Measurements from ENCODE around the gene KLHDC10. TPM values are rescaled to one million over a fixed set of nuclear protein-coding genes. Genes with fewer than 3 reads are reported as not detected.

Gene KLHDC10
- total RNA-seq, 1 donor: 43.6 TPM

DNA sequence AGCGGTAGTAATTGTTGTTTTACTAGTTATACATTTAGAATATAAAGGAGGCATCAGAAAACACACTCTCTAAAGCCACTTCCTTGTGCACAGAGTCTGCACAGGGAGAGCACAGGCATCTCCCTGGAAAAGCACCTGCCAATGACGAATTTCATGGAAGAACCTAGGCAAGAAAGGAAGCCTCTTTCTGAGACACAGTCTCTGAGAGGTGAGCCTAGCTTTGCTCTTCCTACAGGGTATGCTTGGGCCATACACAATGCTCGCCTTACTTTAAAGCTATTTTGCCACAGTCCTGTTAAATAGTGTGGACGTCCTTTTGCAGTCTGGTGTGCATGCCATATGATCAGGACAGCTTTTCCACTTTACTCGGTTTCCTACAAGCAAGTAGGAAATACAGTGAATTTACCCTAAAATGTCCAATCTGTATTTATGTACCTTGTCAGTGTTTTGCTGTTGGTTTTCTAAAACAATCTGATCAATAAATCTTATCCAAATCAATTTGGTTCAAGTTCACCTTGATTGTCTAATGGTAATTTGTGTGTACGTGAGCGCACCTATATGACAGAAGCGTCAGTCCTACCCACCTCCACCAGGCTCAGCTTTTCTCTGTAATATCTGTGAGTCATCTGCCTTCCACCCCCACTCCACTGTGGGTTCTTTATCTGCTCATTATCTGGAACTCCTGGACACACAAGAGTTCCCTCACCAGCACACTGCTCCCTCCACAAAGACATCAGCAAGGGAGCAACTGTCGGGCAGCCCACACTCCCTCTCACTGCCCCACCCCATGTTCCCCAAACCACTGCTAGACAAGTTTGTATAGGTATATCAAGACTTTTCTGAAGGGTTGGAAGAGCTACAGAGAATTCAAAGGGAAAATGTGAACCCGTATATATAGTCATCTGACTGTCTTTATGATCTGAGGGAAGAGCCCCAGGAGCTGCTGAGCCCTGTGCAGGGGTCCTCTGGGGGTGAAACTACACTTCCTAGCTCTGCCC is 65.2 kb downstream of the KLHDC10 start:
- TF ChIP-seq, protein P1, sequence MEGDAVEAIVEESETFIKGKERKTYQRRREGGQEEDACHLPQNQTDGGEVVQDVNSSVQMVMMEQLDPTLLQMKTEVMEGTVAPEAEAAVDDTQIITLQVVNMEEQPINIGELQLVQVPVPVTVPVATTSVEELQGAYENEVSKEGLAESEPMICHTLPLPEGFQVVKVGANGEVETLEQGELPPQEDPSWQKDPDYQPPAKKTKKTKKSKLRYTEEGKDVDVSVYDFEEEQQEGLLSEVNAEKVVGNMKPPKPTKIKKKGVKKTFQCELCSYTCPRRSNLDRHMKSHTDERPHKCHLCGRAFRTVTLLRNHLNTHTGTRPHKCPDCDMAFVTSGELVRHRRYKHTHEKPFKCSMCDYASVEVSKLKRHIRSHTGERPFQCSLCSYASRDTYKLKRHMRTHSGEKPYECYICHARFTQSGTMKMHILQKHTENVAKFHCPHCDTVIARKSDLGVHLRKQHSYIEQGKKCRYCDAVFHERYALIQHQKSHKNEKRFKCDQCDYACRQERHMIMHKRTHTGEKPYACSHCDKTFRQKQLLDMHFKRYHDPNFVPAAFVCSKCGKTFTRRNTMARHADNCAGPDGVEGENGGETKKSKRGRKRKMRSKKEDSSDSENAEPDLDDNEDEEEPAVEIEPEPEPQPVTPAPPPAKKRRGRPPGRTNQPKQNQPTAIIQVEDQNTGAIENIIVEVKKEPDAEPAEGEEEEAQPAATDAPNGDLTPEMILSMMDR (IDR thresholded peaks at IDR 0.05; ENCODE audit: insufficient read depth, low read depth, low read length): no peak
- no peak overlapping the region for H3K4me3 ChIP-seq (ENCODE audit: low read depth, low read length)
- DNase-seq (ENCODE audit: low read depth): peak; percentile 50

DNA sequence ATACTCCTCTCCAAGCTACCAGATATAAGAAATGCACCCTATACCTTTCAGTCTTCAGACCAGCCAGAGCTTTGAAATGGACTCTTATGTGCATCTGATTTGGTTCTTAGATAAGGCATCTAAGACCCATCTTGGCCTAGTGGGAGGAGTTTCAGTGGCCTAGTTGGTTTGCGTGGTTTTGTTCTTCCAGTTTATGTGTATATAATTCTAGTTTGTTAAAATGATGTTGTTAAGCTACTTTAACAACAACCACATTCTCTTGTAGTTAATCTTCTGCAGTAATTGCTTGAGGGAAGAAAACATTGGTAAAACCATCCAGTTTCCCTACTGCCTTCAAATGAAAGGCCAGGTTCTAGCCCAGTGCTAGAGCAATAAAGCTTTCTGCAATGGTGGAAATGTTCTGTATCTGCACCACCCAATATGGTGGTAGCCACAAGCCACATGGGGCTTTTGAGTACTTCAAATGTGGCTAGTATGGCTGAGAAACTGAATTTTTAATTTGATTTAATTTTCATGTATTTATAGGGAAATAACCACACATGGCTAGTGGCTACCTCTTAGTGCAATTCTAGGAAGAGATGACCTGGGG is 66.3 kb downstream of the KLHDC10 start:
- TF ChIP-seq, protein P1 (IDR thresholded peaks at IDR 0.05; ENCODE audit: insufficient read depth, low read depth, low read length): no peak
- no peak overlapping the region for H3K4me3 ChIP-seq (ENCODE audit: low read depth, low read length)
- no peak for DNase-seq (ENCODE audit: low read depth)

DNA sequence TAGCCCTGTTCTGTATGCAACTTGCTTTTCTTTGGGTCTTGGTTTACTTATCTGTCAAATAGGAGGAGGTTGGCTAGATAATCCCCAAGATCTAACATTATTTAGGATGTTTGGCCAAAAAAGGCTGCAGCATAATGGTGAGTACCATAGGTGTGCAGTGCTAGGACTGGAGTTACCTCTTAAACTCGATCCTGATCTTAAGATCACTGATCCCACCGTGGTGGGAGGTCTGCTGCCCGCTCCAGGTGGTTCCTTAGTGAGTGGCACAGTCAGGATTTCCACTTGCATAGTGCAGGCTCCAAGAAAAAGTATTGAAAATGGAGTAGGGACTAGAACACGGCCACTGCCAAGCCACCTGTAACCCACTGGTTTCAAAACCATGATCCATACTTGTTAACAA is 66.9 kb downstream of the KLHDC10 start:
- TF ChIP-seq, protein P1 (IDR thresholded peaks at IDR 0.05; ENCODE audit: insufficient read depth, low read depth, low read length): no peak
- H3K4me3 ChIP-seq (ENCODE audit: low read depth, low read length): no peak overlapping the region
- no peak for DNase-seq (ENCODE audit: low read depth)

DNA sequence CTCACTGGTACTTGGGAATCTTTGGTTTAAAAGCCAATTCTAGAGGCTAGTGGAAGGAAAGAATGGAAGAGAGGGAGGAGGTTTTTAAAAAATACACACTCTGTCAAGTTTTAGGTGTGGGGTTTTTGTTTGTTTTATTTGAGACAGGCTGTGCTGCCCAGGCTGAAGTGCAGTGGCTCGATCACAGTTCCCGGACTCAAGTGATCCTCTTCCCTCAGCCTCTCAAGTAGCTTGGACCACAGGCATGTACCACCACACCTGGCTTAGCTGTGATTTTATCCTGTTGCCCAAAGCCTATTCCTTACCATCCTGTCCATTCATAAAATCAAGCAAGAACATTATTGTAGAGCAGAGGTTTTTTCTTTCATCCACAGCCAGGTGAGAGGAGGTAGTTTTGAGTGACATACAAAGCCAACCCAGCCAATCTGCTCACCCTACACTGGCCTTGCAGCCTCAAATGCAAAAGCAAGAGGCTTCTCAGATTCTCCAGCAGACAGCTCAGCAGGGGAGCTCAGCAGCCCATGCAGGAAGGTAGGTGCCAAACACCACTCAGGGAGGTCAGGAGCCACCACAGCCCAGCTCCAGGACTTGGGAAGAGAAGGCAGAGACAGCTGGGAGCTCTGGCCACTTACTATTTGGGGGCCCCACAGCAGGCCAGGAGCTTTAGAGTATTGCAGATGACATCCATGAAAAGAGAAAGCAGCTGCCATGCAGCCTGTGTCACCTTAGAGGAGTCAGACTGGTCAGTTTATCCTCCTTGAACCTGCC is 69.0 kb downstream of the KLHDC10 start:
- TF ChIP-seq, protein P1 (IDR thresholded peaks at IDR 0.05; ENCODE audit: insufficient read depth, low read depth, low read length): no peak
- DNase-seq (ENCODE audit: low read depth): no peak
- no peak overlapping the region for H3K4me3 ChIP-seq (ENCODE audit: low read depth, low read length)

DNA sequence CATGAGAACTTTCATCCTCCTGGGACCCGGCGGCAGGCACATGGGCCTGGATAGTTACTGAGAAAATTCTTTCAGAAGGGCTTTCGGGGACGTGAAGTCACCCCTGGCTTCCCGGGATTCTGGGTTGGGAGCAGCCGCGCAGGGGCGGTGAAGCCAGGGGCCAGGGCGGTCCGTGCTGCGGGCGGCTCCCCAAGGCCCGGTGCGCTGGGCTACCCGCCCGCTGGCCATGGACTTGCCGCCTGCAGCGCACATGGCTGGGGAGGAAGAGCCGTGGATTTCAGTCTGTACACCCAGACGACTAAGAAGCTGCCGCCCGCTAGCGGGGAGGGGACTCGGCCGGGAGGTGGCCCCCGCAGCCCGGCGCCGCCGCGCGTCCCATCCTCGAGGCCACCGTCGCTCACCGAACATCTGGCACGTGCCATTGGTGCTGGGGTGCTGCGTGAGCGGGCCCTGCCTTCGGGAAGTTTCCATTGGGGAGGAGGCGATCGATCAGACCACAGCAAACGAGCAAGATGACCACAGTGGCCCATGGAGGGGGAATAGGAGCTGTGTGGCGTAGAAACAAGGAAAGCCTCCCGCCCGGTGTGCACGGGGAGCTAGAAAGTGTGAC is 70.3 kb downstream of the KLHDC10 start:
- no peak for DNase-seq (ENCODE audit: low read depth)
- no peak overlapping the region for H3K4me3 ChIP-seq (ENCODE audit: low read depth, low read length)
- TF ChIP-seq, protein P1 (IDR thresholded peaks at IDR 0.05; ENCODE audit: insufficient read depth, low read depth, low read length): no peak

DNA sequence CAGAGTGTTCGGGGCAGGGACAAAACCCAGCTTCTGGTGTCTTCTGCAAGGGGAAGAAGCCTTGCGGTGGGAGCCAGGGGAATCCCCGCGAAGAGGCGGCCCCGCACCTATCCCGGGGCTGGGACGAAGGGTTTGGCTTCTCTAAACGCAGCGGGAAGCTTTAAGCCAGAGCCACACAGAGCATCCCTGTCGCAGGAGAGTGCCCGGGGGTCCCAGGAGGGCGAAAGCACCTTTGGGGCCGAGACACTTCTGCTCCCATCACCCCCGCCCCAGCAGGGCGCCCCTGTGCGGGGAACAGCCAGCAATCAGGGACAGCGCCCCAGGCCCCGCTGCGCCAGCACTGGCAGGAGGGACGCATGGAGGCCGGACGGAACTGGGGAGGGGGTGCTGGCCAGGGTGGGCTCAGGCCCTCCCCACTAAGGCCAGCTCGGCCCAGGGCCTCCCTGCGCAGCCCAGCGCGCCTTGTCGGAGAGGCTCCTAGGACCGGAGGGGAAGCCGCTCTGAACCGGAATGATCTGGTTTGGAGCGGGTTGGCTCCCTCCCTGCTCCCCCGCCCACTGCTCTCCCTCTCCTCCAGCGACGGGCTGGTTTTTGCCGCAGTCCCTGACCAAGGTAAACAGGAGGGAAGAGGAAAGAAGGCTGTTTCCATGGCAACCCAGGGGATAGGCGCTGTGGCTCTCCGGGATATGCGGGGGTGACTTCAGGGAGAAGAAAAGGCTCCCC is 71.0 kb downstream of the KLHDC10 start:
- peak; percentile 55 for DNase-seq (ENCODE audit: low read depth)
- H3K4me3 ChIP-seq (ENCODE audit: low read depth, low read length): peak overlapping the region; percentile 47
- TF ChIP-seq, protein P1 (IDR thresholded peaks at IDR 0.05; ENCODE audit: insufficient read depth, low read depth, low read length): peak; percentile 6
